Measurements from ENCODE around the gene QRICH2.
"Not testable (repeated sequence)": the region's sequence is repeated elsewhere in the genome, so short reads cannot be mapped to it uniquely, and the experiment has no call there.

QRICH2 gene

GRCh38 chr17:76268015-76268749 lies 39.9 kb downstream of the QRICH2 start:
- peaks cover 41% of the 10 kb centered on the region for H3K36me3 Mint-ChIP-seq (ENCODE audit: low read depth)

GRCh38 chr17:76267581-76268001 lies 40.5 kb downstream of the QRICH2 start:
- not testable (repeated sequence) for H3K27me3 Mint-ChIP-seq (ENCODE audit: low read depth); H3K9me3 Mint-ChIP-seq
- Mint-ChIP-seq H3K27ac (peak overlapping the region; percentile 98), H3K4me1 (ENCODE audit: low read depth) (peaks cover 43% of the 10 kb centered on the region), H3K36me3 (ENCODE audit: low read depth) (peaks cover 41% of the 10 kb centered on the region), H3K4me3 (peak overlapping the region; percentile 94)

More at GRCh38 chr17:76268015-76268749, 39.9 kb downstream of the QRICH2 start:
- Mint-ChIP-seq H3K9me3 (no peaks in the 10 kb centered on the region), H3K27me3 (ENCODE audit: low read depth) (no peaks in the 10 kb centered on the region), H3K4me1 (ENCODE audit: low read depth) (peaks cover 39% of the 10 kb centered on the region), H3K4me3 (peak overlapping the region; percentile 94), H3K27ac (peak overlapping the region; percentile 98)

- Mint-ChIP-seq H3K27me3 (ENCODE audit: low read depth) (no peaks in the 10 kb centered on the region), H3K4me1 (ENCODE audit: low read depth) (peaks cover 44% of the 10 kb centered on the region), H3K4me3 (peak overlapping the region; percentile 94), H3K27ac (peak overlapping the region; percentile 98), H3K9me3 (no peaks in the 10 kb centered on the region), H3K36me3 (ENCODE audit: low read depth) (peaks cover 41% of the 10 kb centered on the region)
Measured at GRCh38 chr17:76267051-76267576, 41.0 kb downstream of the QRICH2 start.

DNA sequence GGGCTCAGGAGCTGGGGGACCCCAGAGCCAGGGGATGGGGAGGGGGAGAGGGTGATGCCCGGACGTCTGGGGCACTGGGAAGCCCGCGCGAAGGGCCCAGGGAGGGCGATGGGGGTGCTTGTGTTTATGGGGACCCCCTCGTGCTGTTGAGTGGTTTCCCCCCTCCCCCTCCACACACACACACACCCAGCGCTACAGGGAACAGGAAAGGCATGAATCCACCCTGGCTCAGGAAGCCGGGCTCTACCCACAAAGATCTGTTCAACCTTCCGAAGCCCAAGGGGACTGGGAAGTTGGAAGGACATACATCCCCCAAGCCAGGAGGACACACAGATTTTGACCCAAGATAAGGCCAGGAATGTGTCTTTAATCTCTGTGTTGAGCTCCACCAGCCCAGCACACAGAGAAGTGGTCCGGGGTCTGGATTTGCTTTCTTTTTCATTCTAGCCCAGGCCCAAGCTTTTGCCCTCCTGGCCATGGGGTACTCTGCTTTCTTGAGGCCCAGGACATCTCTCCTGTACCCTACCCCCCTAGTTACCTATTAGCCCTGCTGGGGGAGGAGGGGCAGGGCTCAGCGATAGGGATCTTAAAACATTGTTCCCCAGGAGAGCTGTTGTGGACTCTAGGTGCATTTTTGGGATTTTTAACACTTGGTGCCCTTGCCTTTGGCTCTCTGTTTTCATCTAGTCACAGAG lies 41.7 kb downstream of the QRICH2 start:
- Mint-ChIP-seq H3K36me3 (ENCODE audit: low read depth) (peaks cover 40% of the 10 kb centered on the region), H3K27me3 (ENCODE audit: low read depth) (no peaks in the 10 kb centered on the region), H3K4me3 (peak overlapping the region; percentile 94), H3K27ac (peak overlapping the region; percentile 98), H3K4me1 (ENCODE audit: low read depth) (peaks cover 51% of the 10 kb centered on the region), H3K9me3 (no peaks in the 10 kb centered on the region)

DNA sequence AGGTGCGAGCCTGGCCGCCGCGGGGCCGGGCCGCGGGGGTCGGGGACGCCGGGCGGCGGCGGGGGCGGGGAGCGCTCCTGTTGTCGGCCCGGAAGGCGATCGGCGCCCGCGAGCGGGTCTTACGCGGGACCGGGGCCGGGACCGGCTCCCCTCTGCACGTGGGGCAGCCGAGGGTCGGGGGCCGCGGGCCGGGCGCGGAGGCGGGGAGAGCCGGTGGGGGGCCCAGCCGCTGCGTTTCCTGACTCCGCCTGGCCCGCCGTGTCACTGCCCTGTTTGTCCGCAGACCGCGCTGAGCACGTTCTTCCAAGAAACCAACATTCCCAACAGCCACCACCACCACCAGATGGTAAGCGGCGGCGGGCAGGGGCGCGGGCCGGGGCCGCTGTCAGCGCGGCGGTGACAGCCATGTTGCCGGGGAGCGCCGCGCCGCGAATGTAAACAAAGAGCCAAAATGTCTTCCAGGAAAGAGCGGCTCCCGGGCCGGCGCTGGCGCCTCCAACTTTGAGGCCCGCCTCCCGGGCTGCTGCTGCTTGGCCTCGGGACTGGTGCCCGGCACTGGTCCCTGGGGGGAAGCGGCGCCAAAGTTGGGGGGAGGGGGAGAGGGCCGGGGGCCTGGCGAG lies 42.3 kb downstream of the QRICH2 start:
- Mint-ChIP-seq H3K27me3 (ENCODE audit: low read depth) (no peaks in the 10 kb centered on the region), H3K4me1 (ENCODE audit: low read depth) (peaks cover 51% of the 10 kb centered on the region), H3K9me3 (no peaks in the 10 kb centered on the region), H3K4me3 (peak overlapping the region; percentile 94), H3K27ac (peak overlapping the region; percentile 71), H3K36me3 (ENCODE audit: low read depth) (peaks cover 35% of the 10 kb centered on the region)

GRCh38 chr17:76264755-76265623 lies 43.1 kb downstream of the QRICH2 start, which contains the start of gene UBALD2:
Gene UBALD2 (plus strand): TSS chr17:76265348. CDS start chr17:76265506, 158 bp downstream.
- peaks cover 32% of the 10 kb centered on the region for H3K36me3 Mint-ChIP-seq (ENCODE audit: low read depth)
- H3K4me1 Mint-ChIP-seq (ENCODE audit: low read depth) = peaks cover 52% of the 10 kb centered on the region
- no peaks in the 10 kb centered on the region for H3K9me3 Mint-ChIP-seq
- no peaks in the 10 kb centered on the region for H3K27me3 Mint-ChIP-seq (ENCODE audit: low read depth)
- H3K27ac Mint-ChIP-seq = peak within 1 kb of the TSS; percentile 98
- H3K4me3 Mint-ChIP-seq = peak within 1 kb of the TSS; percentile 94

GRCh38 chr17:76264425-76264754 lies 43.7 kb downstream of the QRICH2 start:
- Mint-ChIP-seq H3K4me1 (ENCODE audit: low read depth) (peaks cover 50% of the 10 kb centered on the region), H3K4me3 (peak overlapping the region; percentile 68)

DNA sequence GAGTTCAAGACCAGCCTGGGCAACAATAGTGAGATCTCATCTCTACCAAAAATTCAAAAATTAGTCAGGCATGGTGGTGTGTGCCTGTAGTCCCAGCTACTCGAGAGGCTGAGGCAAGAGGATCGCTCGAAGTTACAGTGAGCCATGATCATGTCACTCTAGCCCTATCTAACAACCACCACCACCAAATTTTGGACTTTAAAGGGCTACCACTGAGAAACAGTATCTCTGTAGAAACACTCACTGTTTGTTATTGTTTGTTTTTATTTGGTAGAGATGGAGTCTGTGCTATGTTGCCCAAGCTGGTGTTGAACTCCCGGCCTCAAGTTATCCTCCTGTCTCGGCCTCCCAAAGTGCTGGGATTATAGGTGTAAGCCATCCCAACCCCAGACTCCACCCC lies 44.2 kb downstream of the QRICH2 start:
- H3K4me3 Mint-ChIP-seq = peak overlapping the region; percentile 68

More at GRCh38 chr17:76264425-76264754, 43.7 kb downstream of the QRICH2 start:
- no peaks in the 10 kb centered on the region for H3K27me3 Mint-ChIP-seq (ENCODE audit: low read depth)
- peaks cover 27% of the 10 kb centered on the region for H3K36me3 Mint-ChIP-seq (ENCODE audit: low read depth)
- no peaks in the 10 kb centered on the region for H3K9me3 Mint-ChIP-seq
- H3K27ac Mint-ChIP-seq = peak overlapping the region; percentile 83

GRCh38 chr17:76262732-76263344 lies 45.2 kb downstream of the QRICH2 start:
- Mint-ChIP-seq H3K36me3 (ENCODE audit: low read depth) (peaks cover 15% of the 10 kb centered on the region), H3K9me3 (no peaks in the 10 kb centered on the region), H3K27ac (peak overlapping the region; percentile 83), H3K27me3 (ENCODE audit: low read depth) (no peaks in the 10 kb centered on the region), H3K4me1 (ENCODE audit: low read depth) (peaks cover 41% of the 10 kb centered on the region), H3K4me3 (peak overlapping the region; percentile 40)

More for the DNA sequence above, 44.2 kb downstream of the QRICH2 start:
- Mint-ChIP-seq H3K9me3 (no peaks in the 10 kb centered on the region), H3K27ac (peak overlapping the region; percentile 83), H3K4me1 (ENCODE audit: low read depth) (peaks cover 46% of the 10 kb centered on the region), H3K27me3 (ENCODE audit: low read depth) (no peaks in the 10 kb centered on the region), H3K36me3 (ENCODE audit: low read depth) (peaks cover 23% of the 10 kb centered on the region)

GRCh38 chr17:76261421-76262215 lies 46.5 kb downstream of the QRICH2 start:
- H3K9me3 Mint-ChIP-seq = peaks cover 4% of the 10 kb centered on the region
- H3K4me1 Mint-ChIP-seq (ENCODE audit: low read depth) = peaks cover 41% of the 10 kb centered on the region
- H3K4me3 Mint-ChIP-seq = no peak overlapping the region
- peaks cover 8% of the 10 kb centered on the region for H3K36me3 Mint-ChIP-seq (ENCODE audit: low read depth)
- peak overlapping the region; percentile 83 for H3K27ac Mint-ChIP-seq
- H3K27me3 Mint-ChIP-seq (ENCODE audit: low read depth) = no peaks in the 10 kb centered on the region

DNA sequence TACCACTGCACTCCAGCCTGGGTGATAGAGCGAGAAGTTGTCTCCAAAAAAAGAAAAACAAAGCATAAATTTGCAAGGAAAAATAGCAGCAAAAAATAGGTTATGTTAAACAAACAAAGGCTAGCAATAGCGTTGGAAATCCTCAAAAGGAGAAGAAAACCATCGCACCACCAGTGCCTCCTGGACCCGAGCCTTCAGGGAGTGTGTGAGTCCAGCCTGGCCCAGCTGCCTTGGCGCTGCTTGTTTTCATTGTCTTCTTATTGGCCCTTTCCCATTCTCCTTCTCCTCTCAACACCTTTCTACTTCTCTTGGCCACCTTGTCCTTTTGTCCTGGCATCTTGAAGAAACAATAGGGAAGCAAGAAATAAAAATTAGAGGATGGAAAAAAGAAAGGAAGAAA lies 47.4 kb downstream of the QRICH2 start:
- H3K9me3 Mint-ChIP-seq = peaks cover 4% of the 10 kb centered on the region
- H3K4me1 Mint-ChIP-seq (ENCODE audit: low read depth) = peaks cover 47% of the 10 kb centered on the region
- no peak overlapping the region for H3K4me3 Mint-ChIP-seq

GRCh38 chr17:76260220-76260619 lies 47.9 kb downstream of the QRICH2 start:
- H3K27me3 Mint-ChIP-seq (ENCODE audit: low read depth) = no peaks in the 10 kb centered on the region
- no peak overlapping the region for H3K27ac Mint-ChIP-seq

More for the DNA sequence above, 47.4 kb downstream of the QRICH2 start:
- Mint-ChIP-seq H3K27ac (peak overlapping the region; percentile 77), H3K27me3 (ENCODE audit: low read depth) (no peaks in the 10 kb centered on the region), H3K36me3 (ENCODE audit: low read depth) (peaks cover 4% of the 10 kb centered on the region)

More at GRCh38 chr17:76260220-76260619, 47.9 kb downstream of the QRICH2 start:
- peaks cover 52% of the 10 kb centered on the region for H3K4me1 Mint-ChIP-seq (ENCODE audit: low read depth)
- no peak overlapping the region for H3K4me3 Mint-ChIP-seq
- H3K36me3 Mint-ChIP-seq (ENCODE audit: low read depth) = peaks cover 7% of the 10 kb centered on the region
- H3K9me3 Mint-ChIP-seq = peaks cover 4% of the 10 kb centered on the region

Measured in T-helper 1 cell treated with Interleukin-12 subunit alpha and Interleukin-12 subunit beta and Interleukin-4 antibody, amounts not matched to agents 30 μg/mL and 1 μg/mL, for 36 hours (primary cell).